Measurements from ENCODE around the gene PTPRH. TPM values are rescaled to one million over a fixed set of nuclear protein-coding genes. Genes with fewer than 3 reads are reported as not detected.

PTPRH gene
- total RNA-seq, 1 donor from 2014 or later = 0.30 TPM

DNA sequence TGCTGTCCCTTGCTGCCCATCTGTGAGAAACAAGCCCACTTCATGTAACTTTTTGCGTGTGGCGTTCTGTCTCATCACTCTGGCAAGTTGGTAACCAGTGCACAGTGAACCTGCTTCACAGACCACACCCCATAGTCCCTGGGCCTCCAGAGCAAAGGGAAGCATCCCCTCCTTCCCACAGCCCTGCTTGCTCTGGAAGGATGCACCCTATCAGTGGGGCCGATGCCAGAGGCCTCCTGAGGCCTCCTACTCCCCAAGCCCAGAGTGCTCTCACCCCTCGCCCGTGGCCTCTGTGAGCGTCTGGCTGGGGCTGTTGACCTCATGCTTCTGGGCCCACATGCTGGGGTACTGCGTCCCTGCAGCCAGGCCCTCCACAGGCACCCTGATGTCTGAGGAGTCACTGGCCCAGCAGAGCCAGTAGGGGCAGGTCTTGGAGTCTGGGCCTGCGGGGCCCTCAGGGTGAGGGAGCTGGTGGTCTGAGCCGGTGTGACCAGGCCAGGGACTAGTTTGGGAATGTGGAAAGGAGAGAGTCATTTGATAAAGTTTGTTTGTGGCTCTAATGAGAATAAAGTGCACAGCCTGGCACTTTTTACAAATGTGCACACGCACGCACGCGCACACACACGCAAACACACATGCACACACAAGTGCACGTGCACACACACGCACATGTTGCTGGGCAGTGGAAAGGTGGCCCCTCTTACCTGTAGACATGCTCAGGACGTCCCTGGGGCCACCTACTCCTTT, 14.2 kb upstream of the PTPRH start:
- Histone ChIP-seq H3K27me3 (ENCODE audit: low read depth) (no peaks in the 10 kb centered on the region), H3K4me3 (no peak overlapping the region), H3K4me1 (no peaks in the 10 kb centered on the region), H3K36me3 (peaks cover 21% of the 10 kb centered on the region), H3K9me3 (no peaks in the 10 kb centered on the region), H3K27ac (no peak overlapping the region)
- intact Hi-C loops (cut with DNase I) = no loop called here
- no peak for ATAC-seq
- no peak for TF ChIP-seq CTCF (IDR thresholded peaks at IDR 0.05)
- DNase-seq = no peak

DNA sequence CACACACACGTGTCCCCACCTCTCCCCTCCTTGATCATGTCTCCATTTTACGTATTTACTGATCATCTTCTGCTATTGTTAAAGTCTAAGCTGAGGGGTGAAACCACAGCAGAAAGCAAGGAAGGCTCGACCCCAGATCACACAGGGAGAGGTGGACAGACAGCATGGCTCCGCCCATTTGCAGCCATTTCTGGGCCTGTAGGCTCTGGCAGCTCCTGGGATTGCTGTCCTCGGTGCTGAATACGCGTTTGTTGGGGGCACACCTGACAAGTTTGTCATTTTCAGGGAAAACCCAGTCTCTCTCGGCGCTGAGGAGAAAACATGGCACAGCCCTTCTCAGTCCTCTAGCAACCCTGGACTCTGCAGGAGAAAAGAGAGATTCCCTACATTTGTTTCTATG, 11.2 kb upstream of the PTPRH start:
- ATAC-seq = no peak
- DNase-seq = no peak
- Histone ChIP-seq H3K4me1 (peaks cover 11% of the 10 kb centered on the region), H3K27ac (no peak overlapping the region), H3K9me3 (no peaks in the 10 kb centered on the region), H3K4me3 (no peak overlapping the region), H3K27me3 (ENCODE audit: low read depth) (no peaks in the 10 kb centered on the region), H3K36me3 (no peaks in the 10 kb centered on the region)
- intact Hi-C loops (cut with DNase I) = no loop called here
- TF ChIP-seq CTCF (IDR thresholded peaks at IDR 0.05) = no peak

GRCh38 chr19:55216461-55217198, 7.3 kb upstream of the PTPRH start:
- Histone ChIP-seq H3K4me1 (peaks cover 11% of the 10 kb centered on the region), H3K27me3 (ENCODE audit: low read depth) (peaks cover 7% of the 10 kb centered on the region), H3K9me3 (no peaks in the 10 kb centered on the region), H3K27ac (peak overlapping the region; percentile 68), H3K4me3 (peak overlapping the region; percentile 52), H3K36me3 (no peaks in the 10 kb centered on the region)
- no peak for TF ChIP-seq CTCF (IDR thresholded peaks at IDR 0.05)
- intact Hi-C loops (cut with DNase I) = no loop called here
- ATAC-seq = peak; percentile 83 to 92
- peak; percentile 78 for DNase-seq

GRCh38 chr19:55213547-55213946, 4.2 kb upstream of the PTPRH start:
- DNase-seq (no peak), ATAC-seq (no peak)
- intact Hi-C loops (cut with DNase I) = no loop called here
- Histone ChIP-seq H3K4me1 (peaks cover 11% of the 10 kb centered on the region), H3K36me3 (no peaks in the 10 kb centered on the region), H3K9me3 (no peaks in the 10 kb centered on the region), H3K4me3 (no peak overlapping the region), H3K27me3 (ENCODE audit: low read depth) (peaks cover 7% of the 10 kb centered on the region), H3K27ac (no peak overlapping the region)
- TF ChIP-seq CTCF (IDR thresholded peaks at IDR 0.05) = no peak

- intact Hi-C loops (cut with DNase I) = no loop called here
- ATAC-seq = peak in 1 of 2 donors; percentile 20
- DNase-seq = no peak
- peaks cover 10% of the 10 kb centered on the region for H3K4me1 ChIP-seq
- peaks cover 7% of the 10 kb centered on the region for H3K27me3 ChIP-seq (ENCODE audit: low read depth)
- H3K4me3 ChIP-seq = no peak overlapping the region
- no peaks in the 10 kb centered on the region for H3K36me3 ChIP-seq
- TF ChIP-seq CTCF (IDR thresholded peaks at IDR 0.05) = peak; percentile 35
- H3K27ac ChIP-seq = no peak overlapping the region
- H3K9me3 ChIP-seq = no peaks in the 10 kb centered on the region
Observed at GRCh38 chr19:55212447-55212846, 3.1 kb upstream of the PTPRH start.

Measured in lower lobe of right lung (tissue), 2 donors.